Measurements from ENCODE around the gene MACROD1. TPM values are rescaled to one million over a fixed set of nuclear protein-coding genes. Genes with fewer than 3 reads are reported as not detected.

Gene MACROD1
- total and polyA plus RNA-seq, 2 donors = 9.7 to 16.6 TPM

DNA sequence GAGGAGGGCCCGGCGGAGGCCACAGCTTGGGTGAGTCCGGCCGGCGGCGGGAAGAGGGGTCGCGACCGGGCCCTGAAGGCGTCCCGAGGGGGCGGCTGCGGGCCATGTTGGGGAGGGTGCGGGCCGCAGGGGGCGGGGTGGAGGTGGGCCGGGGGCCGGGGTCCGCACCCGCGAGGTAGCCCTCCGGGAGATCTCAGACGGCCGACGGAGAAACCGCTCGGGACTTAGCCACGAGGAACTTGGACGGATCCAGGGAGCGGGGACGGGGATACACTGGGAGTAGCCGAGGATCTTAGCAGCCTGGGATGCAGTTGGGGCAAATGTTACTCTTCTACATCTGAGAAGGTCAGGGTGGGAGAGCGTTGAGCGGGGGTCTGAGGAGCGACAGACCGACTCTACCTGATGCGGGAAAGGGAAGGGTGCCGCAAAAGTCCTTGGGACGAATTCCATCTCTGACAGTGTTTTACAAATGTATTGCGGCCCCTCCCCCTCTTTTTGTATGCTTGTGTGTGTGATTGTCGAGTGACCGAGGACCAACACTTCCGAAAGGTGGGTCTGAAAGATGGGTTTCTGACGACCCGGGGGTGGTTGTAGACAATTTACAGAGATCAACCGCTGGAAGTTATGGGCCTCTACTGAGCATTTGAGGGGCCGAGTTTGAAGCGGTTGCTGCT, 20.7 kb upstream of the MACROD1 start:
- Histone ChIP-seq H3K4me1 (ENCODE audit: control insufficient read depth in 2 of 2, insufficient read depth in 2 of 2, low read length in 2 of 2) (peaks cover 11 to 33% of the 10 kb centered on the region in 2 donors), H3K27me3 (ENCODE audit: control insufficient read depth in 2 of 2, insufficient read depth in 1 of 2, low read length in 1 of 2) (no peaks in the 10 kb centered on the region), H3K9me3 (ENCODE audit: control insufficient read depth in 2 of 2, insufficient read depth in 1 of 2, low read length in 1 of 2) (no peaks in the 10 kb centered on the region), H3K4me3 (ENCODE audit: low read length in 2 of 2) (no peak overlapping the region), H3K36me3 (ENCODE audit: control insufficient read depth in 2 of 2, insufficient read depth in 2 of 2, low read length in 1 of 2) (peaks cover under 1 to 4% of the 10 kb centered on the region in 2 donors), H3K27ac (ENCODE audit: low read depth in 1 of 2, low read length in 1 of 2) (peak overlapping the region in 1 of 2 donors; percentile 46)
- peak in 3 of 9 donors; percentile 34 to 59 (median 38) for DNase-seq (ENCODE audit: low read depth in 6 of 9, low spot score in 9 of 9)
- 2% methylated on average over 48 of the region's 48 CpGs for WGBS

DNA sequence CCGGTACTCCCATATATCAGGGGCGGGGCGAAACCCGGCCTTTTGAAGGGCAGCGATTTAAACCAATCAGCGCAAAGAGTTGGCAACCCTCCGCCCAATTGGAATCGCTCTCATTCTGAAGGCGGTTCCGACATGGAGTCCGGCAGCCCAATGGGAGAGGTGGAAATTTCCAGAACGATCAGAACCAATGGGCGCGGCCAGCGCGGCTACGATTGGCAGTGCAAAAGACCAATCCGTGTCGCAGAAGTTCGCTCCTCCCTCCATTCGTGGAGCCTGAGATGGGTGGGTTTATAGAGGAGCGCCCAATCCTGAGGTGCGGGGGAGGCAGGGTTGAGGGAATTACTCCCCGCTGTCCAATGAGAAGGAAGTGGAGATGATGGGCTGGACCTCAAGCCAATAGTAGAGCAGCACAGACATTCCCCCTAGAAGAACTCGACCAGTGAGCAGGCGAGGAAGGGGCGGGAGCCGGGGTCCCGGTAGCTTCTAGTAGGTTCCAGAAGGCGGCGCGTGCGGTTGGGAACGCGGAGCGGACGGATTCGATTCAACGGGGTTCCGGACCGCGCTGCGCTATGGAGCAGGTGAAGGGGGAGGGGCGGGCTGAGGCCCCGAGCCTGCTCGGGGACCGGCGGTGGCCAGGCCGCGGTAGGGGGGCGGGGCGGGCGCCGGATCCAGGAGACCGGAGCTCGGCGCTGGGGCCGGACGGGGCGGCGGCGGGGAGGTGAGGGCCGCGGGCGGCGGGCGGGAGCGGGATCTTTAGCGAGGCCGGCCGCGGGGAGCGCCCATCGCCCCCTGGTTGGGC, 20.0 kb upstream of the MACROD1 start, which contains the start of gene STIP1:
Gene STIP1, plus strand, starts transcription at position 479 of the 799 bp plus-strand sequence. Its CDS starts 91 bp downstream, at position 570.
- Histone ChIP-seq H3K27ac (ENCODE audit: low read depth in 1 of 2, low read length in 1 of 2) (peak within 1 kb of the TSS; percentile 83 to 95), H3K4me1 (ENCODE audit: control insufficient read depth in 2 of 2, insufficient read depth in 2 of 2, low read length in 2 of 2) (peaks cover 14 to 40% of the 10 kb centered on the region in 2 donors), H3K27me3 (ENCODE audit: control insufficient read depth in 2 of 2, insufficient read depth in 1 of 2, low read length in 1 of 2) (no peaks in the 10 kb centered on the region), H3K4me3 (ENCODE audit: low read length in 2 of 2) (peak within 1 kb of the TSS; percentile 74 to 90), H3K36me3 (ENCODE audit: control insufficient read depth in 2 of 2, insufficient read depth in 2 of 2, low read length in 1 of 2) (peaks cover 0 to 2% of the 10 kb centered on the region in 2 donors), H3K9me3 (ENCODE audit: control insufficient read depth in 2 of 2, insufficient read depth in 1 of 2, low read length in 1 of 2) (no peaks in the 10 kb centered on the region)
- peak; percentile 97 to 100 (median 99) for DNase-seq (ENCODE audit: low read depth in 6 of 9, low spot score in 9 of 9)
- WGBS = under 1% methylated on average over 73 of the region's 74 CpGs

DNA sequence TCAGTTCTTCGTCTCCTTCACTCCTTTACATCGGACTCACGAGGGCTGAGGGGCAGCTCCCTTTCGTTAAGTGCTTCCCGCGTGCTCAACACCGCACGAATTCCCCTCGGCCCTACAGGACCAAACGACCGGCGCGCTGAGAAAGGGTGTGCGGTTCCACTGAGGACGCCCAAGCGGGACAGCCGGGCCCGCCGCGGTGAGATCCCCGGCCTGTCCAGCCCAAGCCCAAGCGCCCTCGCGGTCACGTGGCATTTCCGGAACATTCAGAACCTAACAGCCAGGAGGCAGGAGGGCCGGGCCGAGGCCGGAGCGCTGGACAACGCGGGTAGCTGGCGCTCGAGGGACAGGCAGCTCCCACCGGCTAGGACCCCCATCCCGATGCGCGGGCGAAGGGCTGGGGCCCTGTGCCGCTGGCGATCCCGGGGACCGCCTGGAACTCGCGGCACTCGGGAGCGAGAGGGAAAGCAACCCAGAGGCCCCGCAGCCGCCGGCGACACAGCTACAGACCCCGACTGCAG, 19.3 kb upstream of the MACROD1 start:
- H3K4me3 ChIP-seq (ENCODE audit: low read length in 2 of 2) = peak overlapping the region; percentile 74 to 90
- DNase-seq (ENCODE audit: low read depth in 6 of 9, low spot score in 9 of 9) = peak in 1 of 9 donors; percentile 53
- WGBS = under 1% methylated on average over 52 of the region's 52 CpGs
- H3K27me3 ChIP-seq (ENCODE audit: control insufficient read depth in 2 of 2, insufficient read depth in 1 of 2, low read length in 1 of 2) = no peaks in the 10 kb centered on the region
- H3K4me1 ChIP-seq (ENCODE audit: control insufficient read depth in 2 of 2, insufficient read depth in 2 of 2, low read length in 2 of 2) = peaks cover 14 to 42% of the 10 kb centered on the region in 2 donors
- peak overlapping the region; percentile 83 to 95 for H3K27ac ChIP-seq (ENCODE audit: low read depth in 1 of 2, low read length in 1 of 2)
- no peaks in the 10 kb centered on the region for H3K36me3 ChIP-seq (ENCODE audit: control insufficient read depth in 2 of 2, insufficient read depth in 2 of 2, low read length in 1 of 2)
- no peaks in the 10 kb centered on the region for H3K9me3 ChIP-seq (ENCODE audit: control insufficient read depth in 2 of 2, insufficient read depth in 1 of 2, low read length in 1 of 2)

DNA sequence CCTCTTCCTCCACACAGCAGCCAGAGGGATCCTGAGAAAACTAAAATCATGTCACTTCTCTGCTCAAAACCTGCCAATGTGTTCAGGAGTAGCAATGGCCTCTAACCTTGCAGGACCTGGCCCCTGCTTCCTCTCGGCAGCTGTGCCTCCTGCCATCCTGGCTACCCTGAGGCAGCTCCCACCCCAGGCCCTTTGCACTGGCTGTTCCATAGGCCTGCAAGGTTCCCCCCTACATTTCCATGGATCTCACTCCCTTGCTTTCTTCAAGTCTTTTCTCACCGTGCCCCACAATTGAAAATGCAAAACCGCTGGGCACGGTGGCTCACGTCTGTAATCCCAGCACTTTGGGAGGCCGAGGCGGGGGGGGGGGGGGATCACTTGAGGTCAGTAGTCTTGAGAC, 18.0 kb upstream of the MACROD1 start:
- Histone ChIP-seq H3K9me3 (ENCODE audit: control insufficient read depth in 2 of 2, insufficient read depth in 1 of 2, low read length in 1 of 2) (no peaks in the 10 kb centered on the region), H3K4me1 (ENCODE audit: control insufficient read depth in 2 of 2, insufficient read depth in 2 of 2, low read length in 2 of 2) (peaks cover 9 to 33% of the 10 kb centered on the region in 2 donors), H3K27ac (ENCODE audit: low read depth in 1 of 2, low read length in 1 of 2) (no peak overlapping the region), H3K4me3 (ENCODE audit: low read length in 2 of 2) (no peak overlapping the region), H3K36me3 (ENCODE audit: control insufficient read depth in 2 of 2, insufficient read depth in 2 of 2, low read length in 1 of 2) (peaks cover 0 to 3% of the 10 kb centered on the region in 2 donors), H3K27me3 (ENCODE audit: control insufficient read depth in 2 of 2, insufficient read depth in 1 of 2, low read length in 1 of 2) (no peaks in the 10 kb centered on the region)
- DNase-seq (ENCODE audit: low read depth in 6 of 9, low spot score in 9 of 9) = no peak
- 98% methylated on average over 7 of the region's 7 CpGs for WGBS

DNA sequence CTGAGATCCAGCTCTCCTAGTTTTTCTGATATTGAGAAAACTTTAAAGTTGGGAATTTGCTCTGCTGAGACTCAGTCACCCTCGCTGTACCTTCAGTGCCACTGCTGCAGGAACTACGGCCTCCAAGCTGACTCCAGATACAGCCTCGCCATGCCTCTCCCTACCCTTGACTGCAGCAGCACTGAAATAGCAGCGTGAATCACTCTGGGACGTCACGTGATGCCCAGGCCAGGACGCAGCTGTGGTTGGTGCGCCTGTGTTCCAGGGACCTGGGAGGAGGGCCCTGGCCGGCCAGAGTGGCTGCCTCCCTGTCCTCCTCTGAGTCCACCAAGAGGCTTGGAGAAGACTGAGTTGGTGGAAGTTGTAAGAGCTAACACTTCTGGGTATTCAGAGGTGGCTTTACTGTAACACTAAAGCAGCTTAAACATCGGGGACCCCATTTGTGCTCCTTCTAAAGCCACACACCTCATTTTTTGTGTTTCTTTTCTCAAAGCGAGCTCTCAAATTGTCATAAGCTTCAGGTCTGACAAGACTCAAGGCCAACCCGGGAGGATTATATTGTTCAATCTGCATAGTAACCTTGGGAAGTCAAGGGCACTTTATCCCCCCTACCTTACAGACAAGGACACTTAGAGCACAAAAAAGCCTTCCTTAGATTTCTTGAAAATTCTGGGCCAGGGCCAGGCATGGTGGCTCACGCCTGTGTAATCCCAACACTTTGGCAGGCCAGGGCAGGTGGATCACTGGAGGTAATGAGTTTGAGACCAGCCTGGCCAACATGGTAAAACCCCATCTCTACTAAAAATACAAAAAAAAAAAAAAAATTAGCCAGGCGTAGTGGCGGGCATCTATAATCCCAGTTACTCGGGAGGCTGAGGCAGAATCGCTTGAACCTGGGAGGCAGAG, 15.8 kb upstream of the MACROD1 start:
- Histone ChIP-seq H3K27ac (ENCODE audit: low read depth in 1 of 2, low read length in 1 of 2) (peak overlapping the region; percentile 29 to 65), H3K4me3 (ENCODE audit: low read length in 2 of 2) (peak overlapping the region in 1 of 2 donors; percentile 14), H3K27me3 (ENCODE audit: control insufficient read depth in 2 of 2, insufficient read depth in 1 of 2, low read length in 1 of 2) (no peaks in the 10 kb centered on the region), H3K9me3 (ENCODE audit: control insufficient read depth in 2 of 2, insufficient read depth in 1 of 2, low read length in 1 of 2) (peaks cover 0 to 1% of the 10 kb centered on the region in 2 donors), H3K36me3 (ENCODE audit: control insufficient read depth in 2 of 2, insufficient read depth in 2 of 2, low read length in 1 of 2) (peaks cover 0 to 3% of the 10 kb centered on the region in 2 donors), H3K4me1 (ENCODE audit: control insufficient read depth in 2 of 2, insufficient read depth in 2 of 2, low read length in 2 of 2) (peaks cover 7 to 34% of the 10 kb centered on the region in 2 donors)
- WGBS = 52% methylated on average over 17 of the region's 17 CpGs
- peak in 4 of 9 donors; percentile 24 to 77 (median 61) for DNase-seq (ENCODE audit: low read depth in 6 of 9, low spot score in 9 of 9)

DNA sequence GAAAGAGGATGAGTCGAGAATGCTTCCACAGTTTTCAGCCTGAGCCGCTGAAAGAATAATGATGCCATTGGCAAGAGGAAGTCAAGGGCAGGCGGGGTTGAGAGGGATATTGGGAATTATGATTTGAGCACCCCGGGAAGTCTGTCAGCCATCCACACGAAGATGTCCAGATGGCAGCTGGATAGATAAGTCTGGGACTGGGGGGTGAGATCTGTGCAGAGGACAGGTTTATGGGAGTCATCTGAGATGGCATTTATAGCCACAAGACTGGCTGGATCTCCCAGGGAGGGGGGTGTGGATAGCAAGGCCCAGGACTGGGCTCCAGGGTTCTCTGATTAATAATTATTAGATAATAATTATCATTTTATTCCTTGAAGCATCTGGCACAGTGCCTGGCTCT, 15.0 kb upstream of the MACROD1 start:
- peaks cover 7 to 36% of the 10 kb centered on the region in 2 donors for H3K4me1 ChIP-seq (ENCODE audit: control insufficient read depth in 2 of 2, insufficient read depth in 2 of 2, low read length in 2 of 2)
- H3K4me3 ChIP-seq (ENCODE audit: low read length in 2 of 2) = no peak overlapping the region
- no peak for DNase-seq (ENCODE audit: low read depth in 6 of 9, low spot score in 9 of 9)
- whole genome bisulfite sequencing = 98% methylated on average over 5 of the region's 5 CpGs
- H3K36me3 ChIP-seq (ENCODE audit: control insufficient read depth in 2 of 2, insufficient read depth in 2 of 2, low read length in 1 of 2) = peaks cover 0 to 3% of the 10 kb centered on the region in 2 donors
- no peak overlapping the region for H3K27ac ChIP-seq (ENCODE audit: low read depth in 1 of 2, low read length in 1 of 2)
- H3K27me3 ChIP-seq (ENCODE audit: control insufficient read depth in 2 of 2, insufficient read depth in 1 of 2, low read length in 1 of 2) = no peaks in the 10 kb centered on the region
- H3K9me3 ChIP-seq (ENCODE audit: control insufficient read depth in 2 of 2, insufficient read depth in 1 of 2, low read length in 1 of 2) = peaks cover 0 to 4% of the 10 kb centered on the region in 2 donors

DNA sequence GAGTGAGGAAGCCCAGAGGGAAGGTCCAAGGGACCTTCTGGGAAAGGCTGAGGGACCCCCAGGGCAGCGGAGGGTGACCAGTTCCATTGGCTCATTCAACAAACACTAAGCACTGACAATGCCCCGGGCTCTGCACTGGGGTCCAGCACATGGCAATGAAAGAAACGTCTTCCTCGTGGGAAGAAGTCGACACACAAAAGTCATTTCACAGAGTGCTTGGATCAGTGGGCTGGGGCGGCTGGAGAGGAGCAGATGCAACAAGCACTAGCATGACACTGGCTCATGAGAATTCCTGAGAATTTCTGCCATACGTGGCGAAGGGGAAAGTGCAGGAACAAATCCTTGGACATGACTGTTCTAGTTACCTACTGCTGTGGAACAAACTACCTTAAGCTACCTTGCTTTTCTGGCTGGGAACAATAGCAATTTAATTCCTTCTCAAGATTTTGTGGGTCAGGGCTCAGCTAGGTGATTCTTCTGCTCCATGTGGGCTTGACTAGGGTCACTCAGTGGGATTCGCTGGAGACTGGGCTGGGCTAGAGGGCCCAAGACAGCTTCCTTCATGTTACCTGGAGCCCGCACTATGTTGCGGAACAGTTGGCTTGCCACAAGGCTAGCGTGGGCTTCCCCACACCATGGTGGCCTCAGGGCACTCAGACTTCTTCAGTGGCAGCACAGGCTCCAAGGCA, 13.2 kb upstream of the MACROD1 start:
- peaks cover 7 to 25% of the 10 kb centered on the region in 2 donors for H3K4me1 ChIP-seq (ENCODE audit: control insufficient read depth in 2 of 2, insufficient read depth in 2 of 2, low read length in 2 of 2)
- no peak overlapping the region for H3K4me3 ChIP-seq (ENCODE audit: low read length in 2 of 2)
- WGBS = 98% methylated on average over 12 of the region's 12 CpGs
- DNase-seq (ENCODE audit: low read depth in 6 of 9, low spot score in 9 of 9) = no peak
- no peaks in the 10 kb centered on the region for H3K27me3 ChIP-seq (ENCODE audit: control insufficient read depth in 2 of 2, insufficient read depth in 1 of 2, low read length in 1 of 2)
- H3K36me3 ChIP-seq (ENCODE audit: control insufficient read depth in 2 of 2, insufficient read depth in 2 of 2, low read length in 1 of 2) = peaks cover 0 to 3% of the 10 kb centered on the region in 2 donors
- no peak overlapping the region for H3K27ac ChIP-seq (ENCODE audit: low read depth in 1 of 2, low read length in 1 of 2)
- H3K9me3 ChIP-seq (ENCODE audit: control insufficient read depth in 2 of 2, insufficient read depth in 1 of 2, low read length in 1 of 2) = peaks cover 0 to 4% of the 10 kb centered on the region in 2 donors

DNA sequence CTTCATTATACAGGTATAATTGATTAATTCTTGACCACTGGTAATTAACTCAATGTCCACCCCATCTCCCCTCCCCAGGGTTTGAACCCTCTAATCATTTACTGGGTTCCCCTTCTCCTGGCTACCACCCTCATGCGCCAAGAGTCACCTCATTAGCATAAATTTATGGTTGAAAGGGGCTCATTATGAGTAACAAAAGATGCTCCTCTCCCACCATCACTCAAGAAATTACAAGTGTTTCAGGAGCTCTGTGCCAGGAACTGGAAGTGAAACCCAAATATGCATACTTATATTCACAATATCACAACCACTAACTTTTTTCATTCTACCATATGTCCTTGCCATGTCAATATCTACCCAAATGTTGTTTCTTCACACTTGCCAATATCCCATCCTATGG, 12.3 kb upstream of the MACROD1 start:
- no peaks in the 10 kb centered on the region for H3K27me3 ChIP-seq (ENCODE audit: control insufficient read depth in 2 of 2, insufficient read depth in 1 of 2, low read length in 1 of 2)
- WGBS = 93% methylated on average over 1 of the region's 1 CpG
- no peak overlapping the region for H3K4me3 ChIP-seq (ENCODE audit: low read length in 2 of 2)
- DNase-seq (ENCODE audit: low read depth in 6 of 9, low spot score in 9 of 9) = no peak
- peaks cover 7 to 24% of the 10 kb centered on the region in 2 donors for H3K4me1 ChIP-seq (ENCODE audit: control insufficient read depth in 2 of 2, insufficient read depth in 2 of 2, low read length in 2 of 2)
- no peak overlapping the region for H3K27ac ChIP-seq (ENCODE audit: low read depth in 1 of 2, low read length in 1 of 2)
- peaks cover 0 to 3% of the 10 kb centered on the region in 2 donors for H3K36me3 ChIP-seq (ENCODE audit: control insufficient read depth in 2 of 2, insufficient read depth in 2 of 2, low read length in 1 of 2)
- H3K9me3 ChIP-seq (ENCODE audit: control insufficient read depth in 2 of 2, insufficient read depth in 1 of 2, low read length in 1 of 2) = peaks cover 0 to 4% of the 10 kb centered on the region in 2 donors

Measured in thymus (tissue), 11 donors.